PFSK-1 (cell line): ENCODE measurements around the gene RBM20.

ENCODE experiments used
- FOXP2 ChIP-seq: optimal IDR thresholded peaks from 2 replicates; pipeline ENCODE3; 2011; ENCODE audit warnings: borderline replicate concordance, control low read depth, inconsistent platforms; ENCODE audit not compliant: insufficient read depth; ENCODE audit errors: extremely low read length, extremely low read depth
- POLR2AphosphoS5 ChIP-seq: IDR thresholded peaks from 2 replicates; pipeline ENCODE4 v1.6.1; 2012; ENCODE audit warnings: low read depth, mild to moderate bottlenecking, control low read depth, low read length, moderate library complexity
- REST ChIP-seq, 2 experiments: IDR thresholded peaks; 2 replicates each; pipeline versions ENCODE4 v1.6.1 to v1.8.0; 2011 to 2012; ENCODE audit warnings: low read depth in 2 of 2, low read length in 2 of 2, control low read depth in 1 of 2, inconsistent platforms in 1 of 2, mild to moderate bottlenecking in 1 of 2, moderate library complexity in 1 of 2; ENCODE audit not compliant: insufficient read depth in 1 of 2
- SIN3A ChIP-seq: IDR thresholded peaks from 2 replicates; pipeline ENCODE4 v1.6.1; 2012; ENCODE audit warnings: mild to moderate bottlenecking, low read length, moderate library complexity, borderline replicate concordance; ENCODE audit not compliant: insufficient read depth
- TAF1 ChIP-seq: IDR thresholded peaks from 2 replicates; pipeline ENCODE4 v1.6.1; 2012; ENCODE audit warnings: low read length, control low read depth, borderline replicate concordance; ENCODE audit not compliant: insufficient read depth

Gene RBM20

DNA sequence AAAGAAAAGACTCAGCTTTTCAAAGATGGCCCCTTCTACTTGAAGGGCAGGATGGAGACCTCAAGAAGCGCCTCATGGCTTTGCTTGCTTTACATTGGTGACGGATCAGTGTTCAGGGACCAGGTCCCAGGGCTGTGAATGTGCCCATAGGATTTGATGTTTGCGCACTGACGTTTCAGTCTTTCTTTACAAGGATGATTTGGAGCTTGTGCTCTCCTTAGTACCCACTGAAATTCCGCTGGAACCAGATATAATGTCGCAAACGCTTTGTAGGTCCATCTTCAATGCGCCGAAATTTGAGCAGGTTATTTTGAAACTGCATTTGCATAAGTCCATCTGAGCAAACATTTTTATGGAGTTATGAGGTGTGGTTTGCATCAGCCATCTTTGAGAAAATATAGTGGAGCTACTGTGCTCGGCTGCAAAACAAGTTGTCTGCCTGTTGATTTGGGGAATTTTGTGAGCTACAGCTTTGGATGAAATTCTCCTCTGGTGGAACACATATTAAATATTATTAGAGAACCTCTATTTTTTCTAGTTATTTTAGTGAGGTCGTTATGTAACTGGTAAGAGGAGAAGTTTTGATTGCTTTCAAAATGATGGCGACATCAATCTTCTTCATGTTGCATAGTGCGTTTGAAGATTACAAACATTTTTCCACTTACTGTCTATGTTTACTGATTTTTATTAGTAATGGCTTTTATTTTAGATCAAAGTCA is 2.4 kb downstream of the RBM20 start:
- TF ChIP-seq REST (IDR thresholded peaks at IDR 0.05; ENCODE audit: insufficient read depth in 1 of 2, low read depth in 2 of 2, low read length in 2 of 2) (no peak), SIN3A (no peak), TAF1 (no peak), FOXP2 (no peak), POLR2AphosphoS5 (no peak)

DNA sequence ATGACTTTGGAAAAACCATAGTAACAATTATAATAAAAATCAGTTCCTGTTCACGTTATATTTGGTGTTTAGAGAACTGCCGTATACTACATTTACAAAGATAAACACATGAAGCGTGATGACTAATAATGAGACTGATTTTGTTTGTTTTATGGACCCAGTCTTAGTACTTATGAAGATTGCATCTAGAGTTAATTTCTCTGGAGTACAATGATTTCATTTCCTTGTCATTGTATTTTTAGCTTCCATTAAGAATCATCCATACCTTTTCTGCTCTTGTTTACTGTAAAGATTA is 2.9 kb downstream of the RBM20 start:
- TF ChIP-seq SIN3A, result no peak
- TF ChIP-seq REST (IDR thresholded peaks at IDR 0.05; ENCODE audit: insufficient read depth in 1 of 2, low read depth in 2 of 2, low read length in 2 of 2), result no peak
- TF ChIP-seq FOXP2, result no peak
- no peak for TF ChIP-seq POLR2AphosphoS5
- no peak for TF ChIP-seq TAF1

DNA sequence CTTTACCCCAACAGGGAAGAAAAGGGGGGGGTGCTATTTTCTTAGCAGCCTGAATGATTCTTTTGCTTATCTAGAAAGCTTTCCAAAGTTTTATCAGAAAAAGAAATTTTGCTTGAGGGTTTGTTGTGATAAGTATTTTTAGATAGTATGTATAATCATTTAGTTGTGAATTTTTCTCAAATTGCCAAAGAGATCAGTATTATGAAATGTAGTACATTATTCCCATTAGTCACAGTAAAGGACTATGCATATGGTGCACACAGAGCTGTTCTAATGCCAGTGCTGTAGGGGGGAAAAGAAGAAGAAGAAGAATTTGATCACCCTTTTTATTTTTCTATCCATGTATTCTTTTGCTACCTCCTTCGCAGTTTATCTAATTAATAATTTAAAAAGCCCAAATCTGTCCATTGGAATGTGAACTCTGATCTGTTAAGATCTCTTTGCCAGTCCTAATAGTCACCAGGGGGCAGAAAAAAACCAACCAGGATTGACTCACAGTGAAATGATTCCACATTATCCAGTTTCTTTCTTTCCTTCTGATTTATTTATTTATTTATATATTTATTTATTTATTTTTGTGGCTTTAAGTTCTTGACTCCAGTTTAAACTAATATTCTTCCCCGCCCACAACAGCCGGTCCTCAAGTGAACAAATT is 4.7 kb downstream of the RBM20 start:
- TF ChIP-seq FOXP2 (no peak), TAF1 (no peak), REST (IDR thresholded peaks at IDR 0.05; ENCODE audit: insufficient read depth in 1 of 2, low read depth in 2 of 2, low read length in 2 of 2) (no peak), SIN3A (no peak), POLR2AphosphoS5 (no peak)

DNA sequence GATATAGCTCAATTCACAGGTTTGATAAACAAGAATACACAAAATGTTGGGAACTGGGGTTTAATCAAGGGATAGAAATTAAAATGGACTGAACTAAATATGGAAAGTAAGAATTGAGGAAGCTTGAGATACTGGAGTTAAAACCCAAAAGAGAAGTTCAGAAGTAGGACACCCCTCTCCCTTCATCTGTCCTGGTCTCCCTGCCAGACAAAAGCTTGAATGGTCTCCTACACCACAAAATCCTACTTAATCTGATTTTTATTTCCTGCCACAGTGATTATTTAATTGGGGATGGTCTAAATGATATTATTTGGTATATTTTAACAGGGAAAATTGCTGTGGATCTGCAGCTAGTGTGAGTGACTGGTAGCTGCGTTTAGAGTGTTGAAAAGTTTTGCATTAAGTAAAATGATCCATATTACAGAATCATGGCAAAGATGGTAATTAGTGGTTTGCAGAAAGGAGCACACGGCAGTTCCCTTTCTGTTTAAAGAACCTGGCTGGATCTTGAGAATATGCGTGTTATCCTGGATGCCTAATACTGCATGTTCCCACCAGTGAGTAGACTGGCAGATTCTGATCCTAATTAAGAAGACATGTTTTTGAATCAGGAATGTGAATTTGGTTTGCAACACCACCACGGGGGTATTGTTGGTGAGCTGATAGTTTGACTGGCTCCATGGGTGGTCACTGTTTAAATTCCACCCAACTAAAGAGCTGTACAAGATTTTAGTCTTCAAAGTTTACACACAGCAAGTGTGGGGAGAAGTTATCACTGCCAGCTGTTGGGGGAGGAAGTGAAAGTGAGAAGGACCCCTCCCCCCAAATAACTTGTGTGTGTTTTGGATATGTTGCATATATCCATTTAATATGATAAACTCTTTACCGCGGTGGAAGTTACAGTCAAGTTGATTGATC is 5.5 kb downstream of the RBM20 start:
- TF ChIP-seq POLR2AphosphoS5 (no peak), SIN3A (no peak), FOXP2 (no peak), TAF1 (no peak), REST (IDR thresholded peaks at IDR 0.05; ENCODE audit: insufficient read depth in 1 of 2, low read depth in 2 of 2, low read length in 2 of 2) (no peak)
